Measurements from ENCODE around the gene UST.

- TF ChIP-seq POLR2AphosphoS5 (IDR thresholded peaks at IDR 0.05), result no peak
- TF ChIP-seq POLR2A (IDR thresholded peaks at IDR 0.05), result no peak
- TF ChIP-seq CTCF (IDR thresholded peaks at IDR 0.05), result no peak
Observed at GRCh38 chr6:148771896-148772554, 25.2 kb downstream of the UST start.
